Lung (tissue), 12 donors: ENCODE data around the gene SLC12A1. TPM values are rescaled to one million over a fixed set of nuclear protein-coding genes. Genes with fewer than 3 reads are reported as not detected.

ENCODE experiments used
- ATAC-seq: fragments of 200-7000 bp; cut with Tn5 transposase; one replicate; pipeline ENCODE4 v1.9.1; 2020; ENCODE audit warnings: moderate number of reproducible peaks; ENCODE audit not compliant: insufficient read depth, low FRiP score
- DNase-seq, 3 donors: peaks; one replicate each; pipeline ENCODE4 v3.0.0-alpha.2; 2013 to 2017
- H3K27ac ChIP-seq, 2 donors: one replicate each; pipeline ENCODE4 v1.5.1; 2013; ENCODE audit warnings: mild to moderate bottlenecking in 2 of 2, moderate library complexity in 2 of 2, control low read depth in 1 of 2, inconsistent platforms in 1 of 2, low read depth in 1 of 2, low read length in 1 of 2
- H3K27me3 ChIP-seq, 3 donors: one replicate each; pipeline ENCODE4 v1.5.1; 2013; ENCODE audit warnings: low read length in 2 of 3; ENCODE audit not compliant: control insufficient read depth in 3 of 3, insufficient read depth in 3 of 3
- H3K36me3 ChIP-seq, 4 donors: one replicate each; pipeline ENCODE4 v1.5.1; 2013; ENCODE audit warnings: low read length in 4 of 4, mild to moderate bottlenecking in 1 of 4, moderate library complexity in 1 of 4; ENCODE audit not compliant: control insufficient read depth in 4 of 4, insufficient read depth in 4 of 4
- H3K4me1 ChIP-seq, 5 donors: one replicate each; pipeline ENCODE4 v1.5.1; 2013; ENCODE audit warnings: low read length in 5 of 5, mild to moderate bottlenecking in 2 of 5, moderate library complexity in 1 of 5; ENCODE audit not compliant: control insufficient read depth in 5 of 5, insufficient read depth in 5 of 5
- H3K4me3 ChIP-seq: one replicate; pipeline ENCODE4 v1.5.1; 2013; ENCODE audit warnings: mild to moderate bottlenecking, control low read depth, moderate library complexity
- H3K9ac ChIP-seq, 2 donors: one replicate each; pipeline ENCODE4 v1.5.1; 2013; ENCODE audit warnings: low read length in 2 of 2, control low read depth in 1 of 2; ENCODE audit not compliant: insufficient read depth in 1 of 2
- H3K9me3 ChIP-seq, 4 donors: one replicate each; pipeline ENCODE4 v1.5.1; 2013; ENCODE audit warnings: low read length in 3 of 4, mild to moderate bottlenecking in 1 of 4, moderate library complexity in 1 of 4; ENCODE audit not compliant: control insufficient read depth in 4 of 4, insufficient read depth in 3 of 4
- WGBS, 2 donors: extraction: QIAGEN DNeasy Blood & Tissue Kit; methylation state at CpG; one replicate each; pipeline ENCODE4 v1.1.7; 2013; 5-methylcytosine and 5-hydroxymethylcytosine counted together
- polyA plus RNA-seq, 2 donors: library from polyadenylated mRNA; stranded (reverse); fragments of 200-250 nt; gene quantifications; one replicate each; pipeline ENCODE4 v1.2.1, GENCODE V29; 2013
- total RNA-seq, 2 donors: library from RNA; depleted of rRNA in 1 of 2; stranded (reverse); fragments of >200 nt in 1 of 2; gene quantifications; one replicate each; pipeline ENCODE4 v1.2.1, GENCODE V29; 2014 to 2021
- TF ChIP-seq, protein P1 (sequence below): IDR thresholded peaks from 2 replicates; pipeline ENCODE4 v1.5.1; 2012; ENCODE audit warnings: mild to moderate bottlenecking; ENCODE audit errors: control extremely low read depth, extremely low read depth
- donor health status: control.
- donor health status: control.
- donor health status: Bipolar disorder and iron deficiency.
- donor health status: healthy.
- donor health status: DM: yes; HTN: yes; CAD: no.

The SLC12A1 gene
- total and polyA plus RNA-seq, 4 donors: 0.03 TPM; not detected in 3

- no peaks in the 10 kb centered on the region for H3K27me3 ChIP-seq
- H3K4me1 ChIP-seq: peaks cover 0 to 36% (median 0%) of the 10 kb centered on the region in 5 donors
- no peaks in the 10 kb centered on the region for H3K36me3 ChIP-seq
- DNase-seq: peak in 2 of 3 donors; percentile 52 to 81
- TF ChIP-seq, protein P1, sequence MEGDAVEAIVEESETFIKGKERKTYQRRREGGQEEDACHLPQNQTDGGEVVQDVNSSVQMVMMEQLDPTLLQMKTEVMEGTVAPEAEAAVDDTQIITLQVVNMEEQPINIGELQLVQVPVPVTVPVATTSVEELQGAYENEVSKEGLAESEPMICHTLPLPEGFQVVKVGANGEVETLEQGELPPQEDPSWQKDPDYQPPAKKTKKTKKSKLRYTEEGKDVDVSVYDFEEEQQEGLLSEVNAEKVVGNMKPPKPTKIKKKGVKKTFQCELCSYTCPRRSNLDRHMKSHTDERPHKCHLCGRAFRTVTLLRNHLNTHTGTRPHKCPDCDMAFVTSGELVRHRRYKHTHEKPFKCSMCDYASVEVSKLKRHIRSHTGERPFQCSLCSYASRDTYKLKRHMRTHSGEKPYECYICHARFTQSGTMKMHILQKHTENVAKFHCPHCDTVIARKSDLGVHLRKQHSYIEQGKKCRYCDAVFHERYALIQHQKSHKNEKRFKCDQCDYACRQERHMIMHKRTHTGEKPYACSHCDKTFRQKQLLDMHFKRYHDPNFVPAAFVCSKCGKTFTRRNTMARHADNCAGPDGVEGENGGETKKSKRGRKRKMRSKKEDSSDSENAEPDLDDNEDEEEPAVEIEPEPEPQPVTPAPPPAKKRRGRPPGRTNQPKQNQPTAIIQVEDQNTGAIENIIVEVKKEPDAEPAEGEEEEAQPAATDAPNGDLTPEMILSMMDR: no peak
- H3K4me3 ChIP-seq: no peak overlapping the region
- no peaks in the 10 kb centered on the region for H3K9me3 ChIP-seq
- no peak for ATAC-seq
- no peak overlapping the region for H3K9ac ChIP-seq
- H3K27ac ChIP-seq: no peak overlapping the region
These were observed 72.6 kb downstream of the SLC12A1 start for GRCh38 chr15:48278666-48279065.

- no peaks in the 10 kb centered on the region for H3K27me3 ChIP-seq
- no peak for DNase-seq
- no peak for ATAC-seq
- H3K36me3 ChIP-seq: no peaks in the 10 kb centered on the region
- H3K9me3 ChIP-seq: no peaks in the 10 kb centered on the region
- no peak overlapping the region for H3K4me3 ChIP-seq
- H3K9ac ChIP-seq: no peak overlapping the region
- H3K27ac ChIP-seq: no peak overlapping the region
- 61 to 68% methylated on average over 1 of the region's 1 CpG for WGBS, 2 donors
- TF ChIP-seq, protein P1: no peak
- H3K4me1 ChIP-seq: peaks cover 0 to 43% (median 0%) of the 10 kb centered on the region in 5 donors
These were observed 73.5 kb downstream of the SLC12A1 start for GRCh38 chr15:48279608-48280007.

- Histone ChIP-seq H3K4me3 (no peak overlapping the region), H3K9me3 (no peaks in the 10 kb centered on the region), H3K27me3 (no peaks in the 10 kb centered on the region), H3K27ac (no peak overlapping the region), H3K4me1 (peaks cover 0 to 47% (median 1%) of the 10 kb centered on the region in 5 donors), H3K36me3 (no peaks in the 10 kb centered on the region), H3K9ac (peak overlapping the region in 1 of 2 donors; percentile 2)
- 76 to 83% methylated on average over 4 of the region's 4 CpGs for WGBS, 2 donors
- DNase-seq (peak in 2 of 3 donors; percentile 12 to 32), ATAC-seq (no peak)
- TF ChIP-seq, protein P1: no peak
These were observed 75.6 kb downstream of the SLC12A1 start for GRCh38 chr15:48281674-48282073.

DNA sequence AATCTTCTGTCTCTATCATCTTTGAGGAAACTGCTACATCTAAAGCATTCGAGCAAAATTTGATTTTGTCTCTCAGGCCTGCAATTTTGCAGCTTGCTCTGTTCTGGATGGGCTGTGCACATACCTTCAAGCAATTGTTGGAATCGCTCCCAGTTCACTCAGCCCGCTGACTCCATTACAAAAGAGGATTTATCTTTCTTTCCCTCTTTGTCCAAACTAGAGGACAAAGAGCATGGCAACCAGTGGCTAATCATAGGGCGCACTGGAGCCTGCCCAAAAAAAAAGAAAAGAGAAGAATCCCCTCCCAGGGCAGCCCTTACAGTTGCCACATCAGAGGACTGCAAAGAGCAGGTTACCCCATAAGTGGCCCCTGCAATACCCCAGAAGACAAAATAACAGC lies 76.1 kb downstream of the SLC12A1 start:
- Histone ChIP-seq H3K4me3 (no peak overlapping the region), H3K27ac (no peak overlapping the region), H3K9me3 (no peaks in the 10 kb centered on the region), H3K27me3 (no peaks in the 10 kb centered on the region), H3K9ac (no peak overlapping the region), H3K4me1 (peaks cover 0 to 47% (median 1%) of the 10 kb centered on the region in 5 donors), H3K36me3 (no peaks in the 10 kb centered on the region)
- 78 to 86% methylated on average over 4 of the region's 4 CpGs for WGBS, 2 donors
- ATAC-seq: no peak
- TF ChIP-seq, protein P1: no peak
- peak; percentile 32 to 52 (median 34) for DNase-seq
